DLD1 (cell line): ENCODE measurements around the gene CDYL.
"Not testable (repeated sequence)": the region's sequence is repeated elsewhere in the genome, so short reads cannot be mapped to it uniquely, and the experiment has no call there.

Source experiments
- in situ Hi-C: cut with HindIII; loops from 2 replicates; pipeline ENCODE4 v1.10.0; 2017; ENCODE audit warnings: low sequenced_read_pairs

The CDYL gene

GRCh38 chr6:4829089-4829488 is 52.9 kb downstream of the CDYL start:
- in situ Hi-C loops, result no loop called here

GRCh38 chr6:4835540-4835939 is 59.3 kb downstream of the CDYL start:
- in situ Hi-C loops, result not testable (repeated sequence)

GRCh38 chr6:4840169-4840568 is 64.0 kb downstream of the CDYL start:
- in situ Hi-C loops, result no loop called here

GRCh38 chr6:4844108-4844507 is 67.9 kb downstream of the CDYL start:
- in situ Hi-C loops, result no loop called here

- in situ Hi-C loops, result no loop called here
These were observed 70.2 kb downstream of the CDYL start for GRCh38 chr6:4846387-4846786.

GRCh38 chr6:4848382-4849068 is 72.3 kb downstream of the CDYL start:
- in situ Hi-C loops, result no loop called here

- in situ Hi-C loops, result no loop called here
These were observed 73.2 kb downstream of the CDYL start for GRCh38 chr6:4849226-4850022.

GRCh38 chr6:4851035-4851434 is 74.8 kb downstream of the CDYL start:
- in situ Hi-C loops, result no loop called here

GRCh38 chr6:4852186-4852585 is 76.0 kb downstream of the CDYL start:
- in situ Hi-C loops, result not testable (repeated sequence)

- in situ Hi-C loops, result no loop called here
These were observed 76.7 kb downstream of the CDYL start for GRCh38 chr6:4852938-4853337.

- in situ Hi-C loops, result no loop called here
These were observed 77.1 kb downstream of the CDYL start for GRCh38 chr6:4853349-4853748.

GRCh38 chr6:4853782-4854511 is 77.7 kb downstream of the CDYL start:
- in situ Hi-C loops, result no loop called here

- in situ Hi-C loops, result no loop called here
These were observed 80.6 kb downstream of the CDYL start for GRCh38 chr6:4856785-4857184.

- in situ Hi-C loops, result no loop called here
These were observed 82.2 kb downstream of the CDYL start for GRCh38 chr6:4858194-4859015.

GRCh38 chr6:4860387-4860786 is 84.2 kb downstream of the CDYL start:
- in situ Hi-C loops, result no loop called here

- in situ Hi-C loops, result no loop called here
These were observed 85.4 kb downstream of the CDYL start for GRCh38 chr6:4861564-4861963.

- in situ Hi-C loops, result no loop called here
These were observed 88.3 kb downstream of the CDYL start for GRCh38 chr6:4864519-4864918.

GRCh38 chr6:4865006-4865405 is 88.8 kb downstream of the CDYL start:
- in situ Hi-C loops, result not testable (repeated sequence)

GRCh38 chr6:4870821-4871494 is 94.8 kb downstream of the CDYL start:
- in situ Hi-C loops, result no loop called here

GRCh38 chr6:4871825-4872224 is 95.6 kb downstream of the CDYL start:
- in situ Hi-C loops, result no loop called here
